ENCODE data around the gene DNAJC15.

GRCh38 chr13:43008596-43008995, 14.8 kb upstream of the DNAJC15 start:
- no peak for TF ChIP-seq POLR2A (IDR thresholded peaks at IDR 0.05; ENCODE audit: low read depth, low read length)
- no peak for TF ChIP-seq TAF1 (IDR thresholded peaks at IDR 0.05; ENCODE audit: borderline replicate concordance, low read depth, low read length)
